DOHH2 (cell line): ENCODE measurements around the gene DACH1.

Experiments used
- EZH2phosphoT487 ChIP-seq: fragments of 200-600 bp; sonication (generic); IDR thresholded peaks from 2 replicates; pipeline ENCODE4 v1.6.1; 2017; ENCODE audit warnings: borderline replicate concordance, mild to moderate bottlenecking, antibody characterized with exemption, low read length, moderate library complexity, mixed read lengths
- TF ChIP-seq, protein P1 (sequence below): fragments of 200-600 bp; sonication (generic); IDR thresholded peaks from one replicate; pipeline ENCODE4 v1.5.1; 2014; ENCODE audit warnings: antibody characterized with exemption, mild to moderate bottlenecking, low read depth, low read length; ENCODE audit not compliant: poor library complexity, severe bottlenecking

DNA sequence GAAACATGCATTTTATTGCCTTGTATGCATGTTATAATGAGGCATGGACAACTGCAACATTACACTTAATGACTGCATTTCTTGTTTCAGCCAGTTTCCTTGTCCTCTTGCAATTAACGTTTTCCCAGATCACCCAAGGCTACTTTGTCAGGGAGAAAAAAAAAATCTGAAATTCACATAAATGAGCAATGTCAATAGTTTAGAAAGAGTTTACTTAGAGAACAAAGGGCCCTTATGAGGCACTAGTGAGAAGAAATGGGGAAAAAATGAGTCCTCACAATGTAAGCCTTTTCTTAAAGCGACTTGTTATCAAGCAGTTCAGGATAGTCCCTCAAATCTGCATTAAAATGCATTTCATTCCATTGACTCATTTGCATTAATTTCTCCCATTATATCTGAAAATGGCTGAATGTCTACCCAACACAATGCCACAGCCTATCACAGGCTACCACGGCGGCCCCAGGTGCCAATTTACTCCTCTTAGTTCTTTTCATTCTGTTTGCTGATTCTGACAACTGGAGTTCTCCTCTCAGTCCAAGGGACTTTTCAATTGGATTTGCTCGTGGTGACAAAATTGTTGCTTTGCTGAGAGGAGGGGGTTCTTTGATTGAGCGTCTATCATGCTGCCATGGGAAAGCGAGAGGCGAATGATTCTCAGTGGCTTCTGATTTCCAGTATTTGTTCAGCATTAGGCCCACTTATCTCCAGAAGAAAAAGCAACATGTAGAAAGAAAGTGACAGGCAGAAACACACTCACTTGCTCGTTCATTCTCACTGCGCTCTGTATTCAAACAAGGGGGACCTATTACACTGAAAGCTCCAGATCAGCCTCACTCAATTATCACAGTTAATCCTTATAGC is 107.1 kb downstream of the DACH1 start:
- TF ChIP-seq, protein P1, sequence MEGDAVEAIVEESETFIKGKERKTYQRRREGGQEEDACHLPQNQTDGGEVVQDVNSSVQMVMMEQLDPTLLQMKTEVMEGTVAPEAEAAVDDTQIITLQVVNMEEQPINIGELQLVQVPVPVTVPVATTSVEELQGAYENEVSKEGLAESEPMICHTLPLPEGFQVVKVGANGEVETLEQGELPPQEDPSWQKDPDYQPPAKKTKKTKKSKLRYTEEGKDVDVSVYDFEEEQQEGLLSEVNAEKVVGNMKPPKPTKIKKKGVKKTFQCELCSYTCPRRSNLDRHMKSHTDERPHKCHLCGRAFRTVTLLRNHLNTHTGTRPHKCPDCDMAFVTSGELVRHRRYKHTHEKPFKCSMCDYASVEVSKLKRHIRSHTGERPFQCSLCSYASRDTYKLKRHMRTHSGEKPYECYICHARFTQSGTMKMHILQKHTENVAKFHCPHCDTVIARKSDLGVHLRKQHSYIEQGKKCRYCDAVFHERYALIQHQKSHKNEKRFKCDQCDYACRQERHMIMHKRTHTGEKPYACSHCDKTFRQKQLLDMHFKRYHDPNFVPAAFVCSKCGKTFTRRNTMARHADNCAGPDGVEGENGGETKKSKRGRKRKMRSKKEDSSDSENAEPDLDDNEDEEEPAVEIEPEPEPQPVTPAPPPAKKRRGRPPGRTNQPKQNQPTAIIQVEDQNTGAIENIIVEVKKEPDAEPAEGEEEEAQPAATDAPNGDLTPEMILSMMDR = no peak
- TF ChIP-seq EZH2phosphoT487 = no peak
